ENCODE measurements around the gene TMEM260.
"Not testable (repeated sequence)": the region's sequence is repeated elsewhere in the genome, so short reads cannot be mapped to it uniquely, and the experiment has no call there.

TMEM260 gene

DNA sequence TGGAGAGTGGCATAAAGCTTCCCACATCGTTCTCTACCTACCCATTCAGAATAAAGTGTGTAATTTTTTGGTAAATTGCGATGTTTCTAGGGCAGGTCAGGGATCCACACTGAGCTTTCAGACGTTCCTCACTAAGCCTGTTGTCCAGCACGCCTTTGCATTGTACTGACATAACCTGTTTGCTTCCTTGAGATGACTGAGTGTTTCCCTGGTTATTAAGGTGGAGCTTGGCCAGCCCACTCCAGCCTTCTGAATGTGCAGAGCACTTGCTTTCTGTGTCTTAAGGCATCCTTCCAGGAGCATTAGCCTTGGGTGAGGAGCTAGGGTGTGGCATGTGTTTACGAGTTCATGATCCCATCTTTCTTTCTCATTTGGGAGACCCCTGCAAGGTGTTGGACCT lies 96.4 kb downstream of the TMEM260 start:
- no peak for DNase-seq (ENCODE audit: low read depth)

DNA sequence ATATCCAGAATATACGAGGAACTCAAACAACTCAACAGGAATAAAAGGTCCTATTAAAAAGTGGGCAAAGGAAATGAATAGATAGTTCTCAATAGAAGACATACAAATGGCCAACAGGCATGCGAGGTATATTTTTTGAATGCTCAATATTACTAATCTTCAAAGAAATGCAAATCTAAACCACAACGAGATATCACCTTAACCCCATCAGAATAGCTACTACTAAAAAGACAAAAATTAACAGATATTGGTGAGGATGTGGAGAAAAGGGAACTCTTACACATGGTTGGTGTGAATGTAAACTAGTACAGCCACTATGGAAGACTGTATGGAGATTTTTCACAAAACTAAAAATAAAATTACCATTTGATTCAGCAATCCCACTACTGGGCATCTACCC lies 99.2 kb downstream of the TMEM260 start:
- DNase-seq (ENCODE audit: low read depth), result no peak

DNA sequence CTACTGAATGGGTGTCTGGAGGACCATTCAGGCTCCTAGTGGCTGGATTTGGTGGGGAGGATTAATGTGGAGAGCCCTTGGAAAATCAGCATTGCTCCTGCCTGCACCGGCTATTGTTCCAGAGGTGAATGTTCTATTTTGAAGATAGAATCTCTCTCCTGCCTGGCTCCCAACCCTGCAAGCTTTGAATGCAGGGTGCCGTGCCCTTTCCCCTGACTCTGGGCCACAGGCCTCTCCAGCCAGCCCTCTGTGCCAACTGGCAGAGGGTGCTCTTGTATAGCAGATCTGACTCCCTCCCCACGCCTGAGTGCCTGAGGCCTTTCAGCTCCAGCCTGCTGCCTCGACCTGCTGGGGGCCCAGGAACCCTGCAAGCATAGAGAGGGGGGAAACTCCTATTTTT lies 106.8 kb downstream of the TMEM260 start:
- DNase-seq (ENCODE audit: low read depth), result no peak

DNA sequence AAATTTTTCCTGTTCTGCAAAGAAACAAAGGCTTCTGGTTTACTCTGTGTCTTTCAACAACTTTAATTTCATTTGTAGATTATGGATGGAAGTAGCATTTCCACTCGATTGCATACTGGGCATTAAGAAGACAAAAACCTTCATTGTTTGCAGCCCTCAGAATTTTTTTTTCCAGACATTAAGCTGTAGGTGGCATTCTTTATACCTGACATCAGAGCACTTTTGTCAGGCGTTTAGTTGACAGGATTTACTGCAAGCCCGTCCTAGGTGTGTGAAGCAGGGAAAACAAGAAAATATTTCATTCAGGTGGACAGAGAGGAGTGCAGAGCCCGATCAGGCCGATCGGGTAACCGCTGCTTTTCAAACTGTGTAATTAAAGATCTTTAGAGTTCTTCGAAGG lies 107.5 kb downstream of the TMEM260 start:
- DNase-seq (ENCODE audit: low read depth), result no peak

DNA sequence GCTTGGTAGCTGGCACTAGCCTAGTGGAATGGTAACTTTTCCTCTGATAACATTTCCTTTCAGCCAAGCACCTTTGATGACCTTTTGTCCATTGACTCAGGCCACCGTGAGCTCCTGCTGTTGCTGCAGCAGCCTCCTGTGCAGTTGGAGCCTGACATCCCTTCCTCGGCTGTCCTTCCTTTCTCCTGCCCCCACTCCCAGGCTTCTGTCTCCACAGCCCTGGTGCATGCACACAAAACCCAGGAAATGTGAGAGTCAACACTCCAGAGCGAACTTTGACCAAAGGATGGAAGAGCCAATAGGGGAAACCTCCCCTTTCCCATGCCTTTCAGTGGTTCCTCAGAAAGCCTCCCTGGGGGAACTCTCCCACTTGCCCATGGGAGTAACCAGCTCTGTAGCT lies 115.0 kb downstream of the TMEM260 start:
- no peak for DNase-seq (ENCODE audit: low read depth)

DNA sequence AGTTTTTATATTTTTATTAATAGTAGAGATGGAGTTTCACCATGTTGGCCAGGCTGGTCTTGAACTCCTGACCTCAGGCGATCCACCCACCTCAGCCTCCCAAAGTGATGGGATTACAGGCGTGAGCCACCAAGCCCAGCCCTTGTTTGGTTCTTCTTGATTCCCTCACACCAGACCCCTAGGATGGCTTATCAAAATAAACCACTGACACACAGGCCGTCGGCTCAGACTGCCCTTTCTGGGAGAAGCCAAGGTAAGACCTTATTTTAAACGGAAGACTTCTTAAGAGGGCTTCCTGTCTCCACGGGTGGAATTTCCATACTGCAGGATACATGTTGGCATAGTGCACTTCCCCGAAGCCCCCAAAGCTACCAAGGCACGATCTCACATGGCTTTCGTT lies 115.6 kb downstream of the TMEM260 start:
- not testable (repeated sequence) for DNase-seq (ENCODE audit: low read depth)
